Endothelial cell of umbilical vein (primary cell): ENCODE data around the gene NCOA7.

Experiments used
- CTCF ChIP-seq, 2 donors: IDR thresholded peaks; 1 replicate in 1 of 2; 2 replicates in 1 of 2; pipeline ENCODE4 v1.5.1; 2011; ENCODE audit warnings: low read length in 2 of 2, mild to moderate bottlenecking in 2 of 2, moderate library complexity in 2 of 2, control low read depth in 1 of 2, inconsistent platforms in 1 of 2, low read depth in 1 of 2; ENCODE audit not compliant: insufficient read depth in 1 of 2; ENCODE audit errors: extremely low read depth in 1 of 2
- EZH2 ChIP-seq: IDR thresholded peaks from 2 replicates; pipeline ENCODE4 v1.6.1; 2012; ENCODE audit warnings: borderline replicate concordance, low read depth, mild to moderate bottlenecking, moderate library complexity, low read length, inconsistent platforms; ENCODE audit not compliant: severe bottlenecking
- GATA2 ChIP-seq: IDR thresholded peaks from 2 replicates; pipeline ENCODE4 v1.7.0; 2011; ENCODE audit warnings: low read depth, mild to moderate bottlenecking, moderate library complexity, mixed read lengths, low read length; ENCODE audit not compliant: insufficient read length, insufficient read depth
- MAX ChIP-seq: IDR thresholded peaks from 2 replicates; pipeline ENCODE4 v1.6.1; 2011; ENCODE audit not compliant: insufficient read depth, insufficient read length

- no peak for TF ChIP-seq CTCF (IDR thresholded peaks at IDR 0.05; ENCODE audit: extremely low read depth in 1 of 2, insufficient read depth in 1 of 2, low read depth in 1 of 2, low read length in 2 of 2)
- no peak for TF ChIP-seq GATA2
- no peak for TF ChIP-seq EZH2
- no peak for TF ChIP-seq MAX
Observed at GRCh38 chr6:125955973-125956372, 165.2 kb downstream of the NCOA7 start.
